ENCODE results near the gene FAM120AOS.

- TF ChIP-seq CTCF (conservative IDR thresholded peaks at IDR 0.05) = no peak
- no peak for TF ChIP-seq ZFX (IDR thresholded peaks at IDR 0.05)
These were observed 39.9 kb downstream of the FAM120AOS start for GRCh38 chr9:93413530-93413929.

Data from C4-2B (cell line).